AG09309 (cell line): ENCODE results near the gene PDE1A.

Experiments
- DNase-seq: peaks from one replicate; pipeline ENCODE4 v3.0.0-alpha.2; 2010; ENCODE audit warnings: low read depth
- H3K4me3 ChIP-seq: 2 replicates; pipeline ENCODE4 v1.5.1; 2011; ENCODE audit warnings: mild to moderate bottlenecking, low read depth, low read length, moderate library complexity; ENCODE audit not compliant: control insufficient read depth
- CTCF ChIP-seq: IDR thresholded peaks from 2 replicates; pipeline ENCODE4 v1.5.1; 2011; ENCODE audit warnings: mild to moderate bottlenecking, low read depth, low read length, inconsistent platforms; ENCODE audit not compliant: insufficient read depth, control insufficient read depth; ENCODE audit errors: missing control alignments

PDE1A gene

DNA sequence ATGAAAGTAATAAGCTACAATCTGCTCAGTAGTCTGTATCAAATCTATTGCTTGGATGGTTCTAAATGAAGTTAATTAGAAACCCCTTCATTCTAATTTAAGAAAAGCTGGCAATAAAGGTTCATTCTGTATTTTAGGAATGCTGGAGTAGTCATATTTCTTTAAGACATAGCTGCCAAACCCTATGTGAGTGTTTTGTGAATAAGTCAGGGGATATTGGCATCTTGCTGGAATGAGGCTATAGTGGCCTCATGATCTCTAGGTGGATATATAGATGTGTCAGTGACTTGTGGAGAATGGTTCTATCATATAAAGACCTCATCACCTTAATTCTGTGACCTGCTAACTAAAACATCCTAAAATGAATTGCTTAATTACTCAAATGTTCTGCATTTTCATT is 196.3 kb downstream of the PDE1A start:
- no peak for DNase-seq
- TF ChIP-seq CTCF, result no peak
- no peak overlapping the region for H3K4me3 ChIP-seq

GRCh38 chr2:182229297-182229696 is 197.5 kb downstream of the PDE1A start:
- no peak overlapping the region for H3K4me3 ChIP-seq
- no peak for DNase-seq
- no peak for TF ChIP-seq CTCF

GRCh38 chr2:182228741-182229140 is 198.1 kb downstream of the PDE1A start:
- no peak for TF ChIP-seq CTCF
- H3K4me3 ChIP-seq, result no peak overlapping the region
- DNase-seq, result peak; percentile 13

DNA sequence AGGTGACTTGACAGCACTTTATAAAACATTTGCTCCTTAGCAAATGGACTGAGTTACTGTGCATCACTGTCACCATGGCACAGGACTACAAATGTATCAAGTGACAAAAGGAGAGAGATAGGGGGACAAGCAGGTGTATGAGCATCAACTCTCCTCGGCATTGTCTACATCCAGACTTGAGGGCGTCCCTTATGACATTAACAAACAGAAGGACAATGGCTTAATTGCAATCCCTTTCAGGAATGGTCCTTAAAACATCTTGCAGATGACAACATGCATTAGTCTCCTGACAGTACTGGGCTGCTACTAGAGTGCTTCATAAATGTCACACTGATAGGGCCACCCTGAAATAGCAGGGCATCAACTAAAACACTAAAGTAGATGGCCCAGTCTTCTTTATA is 198.8 kb downstream of the PDE1A start:
- no peak for TF ChIP-seq CTCF
- no peak overlapping the region for H3K4me3 ChIP-seq

DNA sequence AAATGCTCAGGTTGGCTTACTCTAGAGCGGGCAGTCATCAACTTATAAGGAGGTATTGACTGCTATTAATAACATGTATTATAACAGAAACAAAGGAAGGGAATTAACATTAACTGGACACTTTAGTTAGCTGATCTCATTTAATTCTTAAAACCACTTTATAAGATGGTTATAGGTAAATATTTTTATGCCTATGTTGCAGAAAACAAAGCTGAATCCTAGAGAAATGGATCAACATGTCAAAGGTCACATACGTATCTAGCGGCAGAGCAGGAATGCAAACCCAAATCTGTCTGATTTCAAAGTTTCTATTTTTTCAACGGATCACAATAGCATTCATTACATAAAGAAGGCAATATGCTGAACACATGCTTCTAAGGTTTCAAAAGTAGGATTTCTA is 200.0 kb downstream of the PDE1A start:
- H3K4me3 ChIP-seq, result no peak overlapping the region
- DNase-seq, result no peak
- TF ChIP-seq CTCF, result no peak

More for the DNA sequence above, 198.8 kb downstream of the PDE1A start:
- no peak for DNase-seq

DNA sequence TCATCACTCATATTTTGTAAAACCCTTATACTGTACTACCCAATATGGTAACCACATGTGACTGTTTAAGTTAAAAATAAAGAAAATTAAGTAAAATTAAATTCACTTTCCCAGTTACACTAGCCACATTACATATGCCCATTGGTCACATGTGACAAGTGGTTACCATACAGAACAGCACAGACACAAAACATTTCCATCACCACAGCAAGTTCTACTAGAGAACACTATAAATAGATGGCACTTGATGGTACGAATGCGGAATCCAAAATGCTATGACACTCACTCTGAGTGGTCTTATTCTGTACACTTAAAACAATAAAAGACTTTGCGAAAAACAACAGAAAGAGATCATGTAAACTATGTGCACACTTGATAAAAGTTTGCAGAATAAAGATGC is 202.2 kb downstream of the PDE1A start:
- DNase-seq, result no peak
- no peak overlapping the region for H3K4me3 ChIP-seq
- no peak for TF ChIP-seq CTCF

DNA sequence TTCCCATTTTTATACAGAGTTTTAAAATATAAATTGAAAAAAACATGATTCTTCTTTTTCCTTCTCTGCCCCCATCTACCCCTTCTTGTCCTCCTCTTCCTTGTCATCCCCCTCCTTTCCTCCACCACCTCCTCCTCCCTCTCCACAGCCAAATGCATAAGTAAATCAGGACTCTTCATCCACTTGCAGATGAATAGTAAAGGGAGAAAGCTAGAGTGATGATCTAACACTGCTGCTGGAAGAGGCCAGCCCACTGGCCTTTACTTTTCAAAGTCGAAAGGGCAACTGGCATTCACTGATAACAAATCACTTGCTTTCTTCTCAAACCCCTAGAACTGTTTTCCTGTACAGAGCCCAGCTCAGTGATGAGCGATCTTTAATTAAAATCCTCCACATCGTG is 205.8 kb downstream of the PDE1A start:
- no peak overlapping the region for H3K4me3 ChIP-seq
- no peak for DNase-seq
- no peak for TF ChIP-seq CTCF
